Cardiac muscle cell (in vitro differentiated cells and primary cell): Measurements from ENCODE around the gene GMPR2. TPM values are rescaled to one million over a fixed set of nuclear protein-coding genes. Genes with fewer than 3 reads are reported as not detected.

Source experiments
- DNase-seq, 2 donors: peaks; one replicate each; pipeline versions ENCODE4 v3.0.0 to v3.0.0-alpha.2; 2010 to 2017; ENCODE audit warnings: low read depth in 1 of 2, low spot score in 1 of 2
- H3K27ac ChIP-seq: fragments of 200-600 bp; sonication (generic); 2 replicates; pipeline ENCODE4 v1.5.1; 2016
- H3K27me3 ChIP-seq: fragments of 200-600 bp; sonication (generic); 2 replicates; pipeline ENCODE4 v1.6.0; 2016; ENCODE audit warnings: control low read depth
- H3K36me3 ChIP-seq: fragments of 200-600 bp; sonication (generic); 2 replicates; pipeline ENCODE4 v1.5.1; 2016; ENCODE audit warnings: control low read depth
- H3K4me1 ChIP-seq: fragments of 200-600 bp; sonication (generic); 2 replicates; pipeline ENCODE4 v1.8.1; 2017; ENCODE audit warnings: low read depth, mild to moderate bottlenecking, mixed run types
- H3K4me3 ChIP-seq: fragments of 200-600 bp; sonication (generic); 2 replicates; pipeline ENCODE4 v1.5.1; 2016; ENCODE audit warnings: mild to moderate bottlenecking
- H3K9me3 ChIP-seq: fragments of 200-600 bp; sonication (generic); 2 replicates; pipeline ENCODE4 v1.5.1; 2017; ENCODE audit warnings: low read depth, mild to moderate bottlenecking, control low read depth
- polyA plus RNA-seq: library from polyadenylated mRNA; unstranded; fragments of >200 nt; fragmentation: Nextera tagmentation; extraction: Ambion mirVana; gene quantifications from 2 replicates; pipeline ENCODE4 v1.2.1, GENCODE V29; 2016
- total RNA-seq: library from RNA; depleted of rRNA; stranded (reverse); fragments of >200 nt; gene quantifications from 2 replicates; pipeline ENCODE4 v1.2.3, GENCODE V29; 2016
- TF ChIP-seq, protein P1 (sequence below): IDR thresholded peaks from 2 replicates; pipeline ENCODE4 v1.5.1; 2012; ENCODE audit warnings: low read depth, mild to moderate bottlenecking, low read length

Gene GMPR2
- total and polyA plus RNA-seq, 2 experiments from 2014 or later = 57.6 to 59.5 TPM

DNA sequence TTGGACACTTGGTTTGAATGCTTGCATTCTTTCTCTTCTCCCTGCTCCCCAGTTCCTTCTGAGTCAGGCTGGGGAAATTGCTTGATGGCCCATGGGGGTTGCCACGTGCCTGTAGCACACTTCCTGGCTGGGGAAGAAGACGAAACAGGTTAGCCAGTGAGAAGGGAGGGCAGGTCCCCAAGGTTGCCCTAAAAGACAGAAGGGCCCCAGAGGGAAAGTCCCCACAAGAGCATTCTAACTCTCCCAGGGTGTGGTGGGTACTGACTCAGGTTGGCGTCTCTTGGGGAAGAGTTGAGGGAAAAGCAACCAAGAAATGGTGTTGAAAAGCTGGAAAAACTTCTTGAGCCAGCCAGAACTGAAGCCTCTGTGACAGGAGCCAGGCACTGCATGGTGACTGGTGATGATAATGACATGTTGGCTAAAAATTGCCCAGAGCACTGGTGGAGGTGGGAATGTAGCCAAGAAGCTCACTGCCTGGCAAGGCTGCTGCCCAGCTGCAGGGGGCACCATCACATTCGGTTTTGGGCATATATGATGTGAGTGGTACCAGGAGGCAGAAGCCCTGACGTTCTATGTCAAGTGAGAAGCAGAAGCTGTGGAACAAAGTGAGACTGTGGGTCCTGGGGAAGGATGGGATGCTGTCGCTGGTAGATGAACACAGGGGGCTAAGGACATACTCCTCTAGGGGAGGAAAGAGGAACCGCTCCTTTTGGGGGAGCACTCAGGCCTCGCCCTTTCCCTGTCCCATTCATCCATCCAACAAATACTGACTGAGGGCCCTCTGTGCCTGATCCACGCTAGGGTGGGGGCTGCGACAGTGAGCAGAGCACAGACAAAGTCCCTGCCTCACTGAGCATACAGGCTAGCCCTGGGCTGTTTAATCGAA lies 46.8 kb downstream of the GMPR2 start:
- TF ChIP-seq, protein P1, sequence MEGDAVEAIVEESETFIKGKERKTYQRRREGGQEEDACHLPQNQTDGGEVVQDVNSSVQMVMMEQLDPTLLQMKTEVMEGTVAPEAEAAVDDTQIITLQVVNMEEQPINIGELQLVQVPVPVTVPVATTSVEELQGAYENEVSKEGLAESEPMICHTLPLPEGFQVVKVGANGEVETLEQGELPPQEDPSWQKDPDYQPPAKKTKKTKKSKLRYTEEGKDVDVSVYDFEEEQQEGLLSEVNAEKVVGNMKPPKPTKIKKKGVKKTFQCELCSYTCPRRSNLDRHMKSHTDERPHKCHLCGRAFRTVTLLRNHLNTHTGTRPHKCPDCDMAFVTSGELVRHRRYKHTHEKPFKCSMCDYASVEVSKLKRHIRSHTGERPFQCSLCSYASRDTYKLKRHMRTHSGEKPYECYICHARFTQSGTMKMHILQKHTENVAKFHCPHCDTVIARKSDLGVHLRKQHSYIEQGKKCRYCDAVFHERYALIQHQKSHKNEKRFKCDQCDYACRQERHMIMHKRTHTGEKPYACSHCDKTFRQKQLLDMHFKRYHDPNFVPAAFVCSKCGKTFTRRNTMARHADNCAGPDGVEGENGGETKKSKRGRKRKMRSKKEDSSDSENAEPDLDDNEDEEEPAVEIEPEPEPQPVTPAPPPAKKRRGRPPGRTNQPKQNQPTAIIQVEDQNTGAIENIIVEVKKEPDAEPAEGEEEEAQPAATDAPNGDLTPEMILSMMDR = peak; percentile 5
- H3K4me1 ChIP-seq = no peaks in the 10 kb centered on the region
- H3K9me3 ChIP-seq = no peaks in the 10 kb centered on the region
- H3K27ac ChIP-seq = no peak overlapping the region
- no peaks in the 10 kb centered on the region for H3K27me3 ChIP-seq
- H3K36me3 ChIP-seq = no peaks in the 10 kb centered on the region
- H3K4me3 ChIP-seq = no peak overlapping the region
- no peak for DNase-seq

DNA sequence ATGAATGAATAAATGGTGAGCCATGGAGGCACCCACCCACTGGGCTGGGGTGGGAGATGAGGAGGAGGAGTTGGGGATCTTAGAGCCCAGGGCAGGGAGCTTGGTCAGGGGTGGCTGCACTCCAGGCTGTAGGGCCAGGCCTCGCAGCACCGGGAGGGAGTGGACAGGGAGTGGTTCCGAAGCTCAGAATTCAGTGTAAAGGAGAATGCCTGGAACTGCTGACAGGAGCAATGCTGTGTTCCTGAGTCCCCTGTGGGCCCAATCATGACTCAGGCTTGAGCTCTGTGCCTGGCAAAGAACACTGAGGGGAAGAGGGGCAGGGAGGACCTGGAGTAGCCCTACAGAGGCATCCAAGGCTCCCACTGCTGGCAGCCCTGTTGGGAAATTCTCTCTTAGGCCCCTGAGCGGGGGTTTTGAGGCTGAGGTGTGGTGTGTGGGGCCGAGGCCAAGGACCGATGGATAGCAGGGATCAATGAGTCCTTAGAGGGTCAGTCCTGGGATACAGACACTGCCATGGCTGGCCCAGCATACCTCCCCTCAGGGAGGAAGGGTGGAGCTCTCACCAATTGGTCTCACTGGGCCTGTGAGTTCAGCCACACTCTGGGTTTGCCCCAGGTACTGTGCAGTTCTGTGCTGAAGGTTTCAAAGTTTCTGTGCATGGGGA lies 48.2 kb downstream of the GMPR2 start:
- no peak overlapping the region for H3K4me3 ChIP-seq

DNA sequence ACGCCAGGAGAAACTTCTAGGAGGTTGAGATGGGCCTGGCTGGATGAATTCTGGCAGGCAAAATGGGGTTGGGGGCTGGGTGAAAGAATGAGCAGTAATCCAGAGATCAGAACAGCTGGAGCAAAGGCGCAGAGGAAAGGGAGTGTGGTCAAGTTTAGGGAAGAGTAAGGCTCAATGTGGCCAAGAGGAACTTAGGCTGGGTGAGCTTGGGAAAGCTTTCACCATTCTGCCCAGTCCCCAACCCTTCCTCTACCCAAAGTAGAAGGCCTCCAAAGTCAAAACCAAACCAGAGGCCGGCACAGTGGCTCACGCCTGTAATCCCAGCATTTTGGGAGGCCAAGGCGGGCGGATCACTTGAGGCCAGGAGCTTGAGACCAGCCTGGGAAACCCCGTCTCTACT lies 48.9 kb downstream of the GMPR2 start:
- no peaks in the 10 kb centered on the region for H3K27me3 ChIP-seq
- no peak overlapping the region for H3K4me3 ChIP-seq
- TF ChIP-seq, protein P1 = no peak
- no peak for DNase-seq
- no peak overlapping the region for H3K27ac ChIP-seq
- H3K4me1 ChIP-seq = no peaks in the 10 kb centered on the region
- H3K9me3 ChIP-seq = no peaks in the 10 kb centered on the region
- no peaks in the 10 kb centered on the region for H3K36me3 ChIP-seq

More for the DNA sequence above, 48.2 kb downstream of the GMPR2 start:
- DNase-seq = peak in 1 of 2 donors; percentile 24
- Histone ChIP-seq H3K4me1 (no peaks in the 10 kb centered on the region), H3K27me3 (no peaks in the 10 kb centered on the region), H3K9me3 (no peaks in the 10 kb centered on the region), H3K27ac (no peak overlapping the region), H3K36me3 (no peaks in the 10 kb centered on the region)
- TF ChIP-seq, protein P1 = no peak

DNA sequence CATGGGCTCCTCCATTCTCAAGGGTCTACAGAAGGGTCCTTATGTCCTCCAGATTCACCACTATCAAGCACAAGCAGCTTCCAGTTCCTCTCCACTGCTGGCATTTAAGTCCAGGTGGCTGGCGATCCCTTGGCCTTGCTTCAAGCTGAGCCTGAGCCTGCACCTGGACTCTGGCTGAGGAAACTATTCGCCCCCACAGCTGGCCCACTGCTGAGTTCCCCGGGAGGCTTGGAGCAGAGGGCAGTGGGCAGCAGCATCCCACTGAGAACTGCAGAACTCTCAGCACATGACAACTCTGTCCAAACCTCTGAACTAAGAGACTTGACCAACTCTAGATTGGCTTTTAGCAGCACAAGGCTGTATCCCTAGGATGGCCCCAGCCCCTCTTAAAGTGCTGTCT lies 50.0 kb downstream of the GMPR2 start:
- no peaks in the 10 kb centered on the region for H3K9me3 ChIP-seq
- DNase-seq = no peak
- no peak overlapping the region for H3K4me3 ChIP-seq
- TF ChIP-seq, protein P1 = no peak
- H3K4me1 ChIP-seq = no peaks in the 10 kb centered on the region
- no peak overlapping the region for H3K27ac ChIP-seq
- no peaks in the 10 kb centered on the region for H3K27me3 ChIP-seq
- H3K36me3 ChIP-seq = no peaks in the 10 kb centered on the region

DNA sequence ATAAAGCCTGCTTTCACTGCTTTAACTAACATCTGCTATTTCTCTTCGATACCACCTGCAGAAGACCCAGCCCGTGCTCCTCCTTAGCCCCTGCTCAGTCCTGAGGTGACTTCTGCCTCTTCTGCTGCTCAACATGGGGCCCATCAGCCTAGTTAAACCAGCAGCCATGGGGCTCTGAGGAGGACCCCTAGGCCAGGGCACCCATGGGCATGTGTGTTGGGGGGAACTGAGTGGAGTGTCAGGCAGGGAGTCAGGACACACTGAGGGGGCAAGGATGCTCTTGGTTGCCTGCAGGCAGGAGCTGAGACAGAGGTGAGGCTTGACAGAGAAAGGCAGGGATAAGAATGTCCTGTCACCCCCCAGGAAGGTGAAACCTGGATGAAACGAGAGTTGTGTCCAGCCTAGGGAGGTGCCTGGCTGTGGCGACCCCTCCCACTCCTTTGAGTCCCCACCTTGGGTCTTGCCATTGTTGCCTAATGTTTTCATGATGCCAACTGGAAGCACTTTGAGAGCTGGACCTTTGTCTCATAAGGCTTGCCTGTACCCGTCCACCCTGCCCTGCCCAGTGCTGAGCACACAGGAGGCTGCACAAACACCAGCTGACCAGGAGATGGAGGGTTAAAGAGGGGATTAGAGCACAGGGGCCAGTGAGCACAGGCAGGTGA lies 51.2 kb downstream of the GMPR2 start:
- no peak for DNase-seq
- no peak overlapping the region for H3K27ac ChIP-seq
- no peaks in the 10 kb centered on the region for H3K9me3 ChIP-seq

More for the DNA sequence above, 51.2 kb downstream of the GMPR2 start:
- Histone ChIP-seq H3K4me1 (no peaks in the 10 kb centered on the region), H3K36me3 (no peaks in the 10 kb centered on the region), H3K27me3 (no peaks in the 10 kb centered on the region), H3K4me3 (no peak overlapping the region)
- TF ChIP-seq, protein P1 = no peak
